Muscle layer of duodenum (tissue), 2 donors: ENCODE data around the gene NCEH1.
"Not testable (repeated sequence)": the region's sequence is repeated elsewhere in the genome, so short reads cannot be mapped to it uniquely, and the experiment has no call there.

ENCODE experiments used
- H3K27ac ChIP-seq: one replicate; pipeline ENCODE4 v1.7.0; 2013; ENCODE audit warnings: mild to moderate bottlenecking, low read length
- H3K27me3 ChIP-seq: one replicate; pipeline ENCODE4 v1.7.0; 2013; ENCODE audit warnings: low read depth, mild to moderate bottlenecking, control low read depth, low read length
- H3K36me3 ChIP-seq, 2 donors: one replicate each; pipeline ENCODE4 v1.7.0; 2013; ENCODE audit warnings: low read length in 2 of 2, control low read depth in 1 of 2, mild to moderate bottlenecking in 1 of 2; ENCODE audit not compliant: insufficient read depth in 2 of 2, control insufficient read depth in 1 of 2
- H3K4me1 ChIP-seq, 2 donors: one replicate each; pipeline ENCODE4 v1.7.0; 2013; ENCODE audit warnings: low read length in 2 of 2, mild to moderate bottlenecking in 2 of 2, control low read depth in 1 of 2, moderate library complexity in 1 of 2; ENCODE audit not compliant: insufficient read depth in 2 of 2, control insufficient read depth in 1 of 2
- H3K4me3 ChIP-seq, 2 donors: one replicate each; pipeline ENCODE4 v1.7.0; 2013; ENCODE audit warnings: low read length in 2 of 2, low read depth in 1 of 2, mild to moderate bottlenecking in 1 of 2
- H3K9me3 ChIP-seq, 2 donors: one replicate each; pipeline ENCODE4 v1.7.0; 2013; ENCODE audit warnings: low read length in 2 of 2, control low read depth in 1 of 2, mild to moderate bottlenecking in 1 of 2; ENCODE audit not compliant: control insufficient read depth in 1 of 2
- donor health status: healthy.

NCEH1 gene, protein sequence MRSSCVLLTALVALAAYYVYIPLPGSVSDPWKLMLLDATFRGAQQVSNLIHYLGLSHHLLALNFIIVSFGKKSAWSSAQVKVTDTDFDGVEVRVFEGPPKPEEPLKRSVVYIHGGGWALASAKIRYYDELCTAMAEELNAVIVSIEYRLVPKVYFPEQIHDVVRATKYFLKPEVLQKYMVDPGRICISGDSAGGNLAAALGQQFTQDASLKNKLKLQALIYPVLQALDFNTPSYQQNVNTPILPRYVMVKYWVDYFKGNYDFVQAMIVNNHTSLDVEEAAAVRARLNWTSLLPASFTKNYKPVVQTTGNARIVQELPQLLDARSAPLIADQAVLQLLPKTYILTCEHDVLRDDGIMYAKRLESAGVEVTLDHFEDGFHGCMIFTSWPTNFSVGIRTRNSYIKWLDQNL

DNA sequence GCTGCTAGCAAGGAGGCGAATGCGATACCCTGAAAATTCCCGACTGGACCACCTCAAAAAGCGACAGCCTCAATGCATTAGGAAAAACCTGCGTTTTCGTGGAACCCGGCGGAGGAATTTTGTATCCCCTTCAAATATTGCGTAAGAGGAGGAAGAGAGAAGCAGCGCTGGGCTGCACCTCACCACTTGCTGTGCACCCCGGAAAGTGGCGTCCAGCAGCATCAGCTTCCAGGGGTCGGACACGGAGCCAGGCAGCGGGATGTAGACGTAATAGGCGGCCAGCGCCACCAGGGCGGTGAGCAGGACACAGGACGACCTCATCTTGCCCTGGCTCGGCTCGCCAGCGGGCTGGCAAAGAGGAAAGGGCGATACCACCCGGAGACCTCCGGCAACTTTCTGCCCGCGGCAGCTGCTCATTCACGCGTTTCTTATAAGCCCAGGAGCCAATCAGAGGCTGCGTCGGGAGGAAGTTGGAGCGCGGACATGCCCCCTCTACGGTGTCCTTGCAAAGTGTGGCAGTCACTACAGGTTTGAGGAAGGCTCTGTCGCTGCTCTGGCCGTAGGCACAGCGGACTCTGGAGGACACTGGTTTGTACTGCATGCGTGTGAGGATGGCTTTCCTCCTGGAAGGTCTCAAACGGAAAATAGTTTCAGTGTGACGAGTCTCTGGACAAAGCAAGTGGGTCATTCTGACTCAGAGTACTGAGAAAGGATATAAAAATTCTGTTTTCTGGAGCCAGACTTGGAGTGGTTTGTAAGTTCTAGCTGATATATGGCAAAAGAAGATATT, at the start of gene NCEH1:
Gene NCEH1, minus strand, starts transcription at position 404 of the 790 bp plus-strand sequence. Its CDS starts 83 bp downstream, at position 321.
- H3K4me1 ChIP-seq, result peaks cover 9% of the 10 kb centered on the region in 2 donors
- H3K9me3 ChIP-seq, result no peaks in the 10 kb centered on the region
- H3K27ac ChIP-seq, result peak within 1 kb of the TSS; percentile 84
- no peaks in the 10 kb centered on the region for H3K27me3 ChIP-seq
- peak within 1 kb of the TSS; percentile 95 to 99 for H3K4me3 ChIP-seq
- H3K36me3 ChIP-seq, result no peaks in the 10 kb centered on the region

DNA sequence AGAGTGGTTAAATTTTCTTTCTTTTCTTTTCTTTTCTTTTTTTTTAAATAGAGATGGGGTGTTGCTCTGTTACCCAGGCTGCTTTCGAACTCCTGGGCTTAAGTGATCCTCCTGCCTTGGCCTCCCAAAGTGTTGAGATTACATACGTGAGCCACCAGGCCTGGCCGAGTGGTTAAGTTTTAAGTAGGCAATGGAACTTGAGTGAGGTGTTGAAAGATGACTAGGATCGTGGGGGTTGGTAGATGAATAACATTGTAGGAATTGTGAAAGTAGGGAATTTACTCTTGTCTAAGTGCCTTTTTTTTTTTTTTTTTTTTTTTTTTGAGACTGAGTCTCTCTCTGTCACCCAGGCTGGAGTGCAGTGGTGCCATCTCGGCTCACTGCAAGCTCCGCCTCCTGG, 49.5 kb upstream of the NCEH1 start:
- H3K27me3 ChIP-seq, H3K4me1 ChIP-seq, H3K27ac ChIP-seq, H3K9me3 ChIP-seq, H3K4me3 ChIP-seq: not testable (repeated sequence)
- H3K36me3 ChIP-seq, result peaks cover 16 to 20% of the 10 kb centered on the region in 2 donors

DNA sequence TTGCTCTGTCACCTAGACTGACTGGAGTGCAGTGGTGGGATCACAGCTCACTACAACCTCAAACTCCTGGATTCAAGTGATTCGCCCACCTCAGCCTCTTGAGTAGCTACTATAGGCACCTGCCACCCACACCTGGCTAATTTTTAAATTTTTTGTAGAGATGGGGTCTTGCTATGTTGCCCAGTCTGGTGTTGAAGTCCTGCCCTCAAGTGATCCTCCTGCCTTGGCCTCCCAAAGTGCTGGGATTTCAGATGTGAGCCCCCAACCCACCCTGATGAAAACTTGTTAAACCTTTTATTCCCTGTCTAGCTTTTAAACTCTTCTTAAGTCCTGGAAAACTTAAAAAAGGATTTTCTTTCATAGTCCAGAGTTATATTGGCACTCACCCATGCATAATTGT, 42.3 kb upstream of the NCEH1 start:
- no peak overlapping the region for H3K27ac ChIP-seq
- no peaks in the 10 kb centered on the region for H3K9me3 ChIP-seq
- H3K27me3 ChIP-seq, result no peaks in the 10 kb centered on the region
- no peaks in the 10 kb centered on the region for H3K4me1 ChIP-seq
- H3K4me3 ChIP-seq, result no peak overlapping the region
- H3K36me3 ChIP-seq, result no peaks in the 10 kb centered on the region

DNA sequence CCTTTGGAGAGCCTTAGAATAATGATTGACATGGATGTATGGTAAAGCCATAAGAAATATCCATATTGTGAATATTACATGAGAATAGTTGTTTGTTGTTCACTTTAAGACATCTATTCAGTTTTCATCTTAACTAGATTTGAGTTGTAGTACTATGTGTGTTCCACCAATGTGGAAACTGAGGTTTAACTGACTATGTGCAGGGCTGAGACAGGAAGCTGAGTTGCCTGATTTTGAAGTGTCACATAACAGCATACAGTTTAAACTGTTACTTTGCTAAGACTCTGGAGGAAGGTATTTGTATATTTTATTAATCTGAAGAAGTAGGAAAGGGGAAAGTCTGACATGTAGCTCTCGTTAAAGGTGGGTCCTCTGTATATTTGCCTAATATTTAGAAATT, 41.8 kb upstream of the NCEH1 start:
- Histone ChIP-seq H3K4me3 (no peak overlapping the region), H3K36me3 (no peaks in the 10 kb centered on the region), H3K4me1 (no peaks in the 10 kb centered on the region), H3K27ac (no peak overlapping the region), H3K9me3 (no peaks in the 10 kb centered on the region), H3K27me3 (no peaks in the 10 kb centered on the region)

DNA sequence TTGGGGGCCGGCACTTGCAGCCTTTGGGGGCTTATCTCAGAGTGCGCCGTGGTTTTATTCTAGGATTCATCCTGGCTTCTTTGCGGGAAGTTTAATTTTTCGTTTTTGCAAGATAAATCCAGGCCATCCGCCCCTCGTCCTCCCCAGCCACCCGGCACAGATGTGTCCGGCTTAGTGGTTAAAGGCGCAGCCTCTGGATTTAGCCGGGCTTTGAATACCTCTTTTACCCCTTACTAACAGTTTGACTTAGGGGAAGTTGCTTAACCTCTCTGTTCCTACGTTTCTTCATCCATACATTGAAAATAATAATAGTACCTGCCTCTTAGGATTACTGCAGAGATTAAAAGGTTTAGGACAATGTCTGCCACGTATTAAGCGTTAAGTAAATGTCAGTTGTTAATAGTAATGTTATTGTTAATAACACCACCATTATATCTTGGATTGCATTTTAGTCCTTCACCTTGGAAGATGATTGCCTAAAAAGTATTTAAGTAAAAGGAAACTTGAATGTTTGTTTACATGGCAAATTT, 40.4 kb upstream of the NCEH1 start:
- Histone ChIP-seq H3K9me3 (no peaks in the 10 kb centered on the region), H3K27ac (peak overlapping the region; percentile 81), H3K36me3 (no peaks in the 10 kb centered on the region), H3K4me3 (peak overlapping the region; percentile 83 to 94), H3K4me1 (no peaks in the 10 kb centered on the region), H3K27me3 (no peaks in the 10 kb centered on the region)

DNA sequence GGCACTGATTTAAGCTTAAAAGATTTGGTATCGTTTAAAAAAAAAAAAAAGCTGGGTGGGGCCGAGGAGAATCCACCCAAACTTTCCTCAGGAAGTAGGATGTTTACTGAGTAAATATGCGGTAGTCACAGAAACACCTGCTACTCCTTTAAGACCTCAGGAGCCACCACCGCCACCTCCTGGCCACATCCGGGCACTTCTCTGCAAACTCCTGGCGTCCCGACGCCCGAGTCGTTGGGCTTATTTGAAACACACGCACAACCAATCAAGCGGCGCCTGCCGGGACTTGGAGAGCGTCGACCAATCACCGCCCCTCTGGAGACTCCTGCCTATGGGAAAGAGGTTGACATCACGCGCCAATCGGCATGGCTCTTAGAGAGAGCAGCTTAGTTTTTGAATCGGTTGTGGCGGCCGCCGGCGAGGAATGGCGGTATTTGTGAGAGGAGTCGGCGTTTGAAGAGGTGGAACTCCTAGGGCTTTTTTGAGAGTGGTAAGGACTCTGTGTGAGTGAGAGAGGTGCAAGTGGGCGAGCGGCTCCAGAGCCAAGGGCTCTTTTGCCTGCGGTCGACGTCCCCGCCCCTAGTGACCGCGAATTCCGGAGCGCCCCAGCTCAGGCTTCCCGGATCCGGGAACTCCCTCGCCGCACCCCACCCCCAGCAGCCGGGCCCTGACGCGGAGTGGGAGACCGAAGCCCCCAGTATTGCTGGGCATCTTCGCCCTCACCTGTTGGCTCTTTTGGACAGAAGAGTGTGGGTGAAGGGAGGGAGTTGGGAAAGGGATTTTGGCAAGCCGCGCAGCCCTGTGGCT, 39.7 kb upstream of the NCEH1 start, which contains the start of gene ECT2:
Gene ECT2, plus strand, starts transcription at position 359 of the 807 bp plus-strand sequence. CDS start 3,805 bp downstream, outside the sequence.
- peak within 1 kb of the TSS; percentile 92 for H3K27ac ChIP-seq
- H3K27me3 ChIP-seq, result no peaks in the 10 kb centered on the region
- no peaks in the 10 kb centered on the region for H3K9me3 ChIP-seq
- H3K4me3 ChIP-seq, result peak within 1 kb of the TSS; percentile 83 to 94
- H3K4me1 ChIP-seq, result no peaks in the 10 kb centered on the region
- H3K36me3 ChIP-seq, result no peaks in the 10 kb centered on the region

DNA sequence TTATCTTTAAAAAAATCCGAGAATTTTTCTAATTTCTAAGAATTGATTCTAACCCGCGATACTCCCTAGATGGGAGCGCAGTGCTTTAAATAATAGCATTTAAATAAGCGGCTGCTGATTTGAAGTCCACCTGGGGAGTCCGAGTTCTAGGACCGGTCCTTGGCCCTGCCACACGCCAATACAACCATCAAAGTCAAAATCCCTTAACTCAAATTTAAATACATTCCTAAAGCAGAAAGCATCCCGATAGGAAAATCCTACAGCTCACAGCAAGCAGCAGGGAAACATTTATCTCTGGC, 39.2 kb upstream of the NCEH1 start:
- Histone ChIP-seq H3K4me1 (no peaks in the 10 kb centered on the region), H3K4me3 (peak overlapping the region; percentile 83 to 94), H3K36me3 (no peaks in the 10 kb centered on the region), H3K27me3 (no peaks in the 10 kb centered on the region), H3K9me3 (no peaks in the 10 kb centered on the region), H3K27ac (peak overlapping the region; percentile 92)

DNA sequence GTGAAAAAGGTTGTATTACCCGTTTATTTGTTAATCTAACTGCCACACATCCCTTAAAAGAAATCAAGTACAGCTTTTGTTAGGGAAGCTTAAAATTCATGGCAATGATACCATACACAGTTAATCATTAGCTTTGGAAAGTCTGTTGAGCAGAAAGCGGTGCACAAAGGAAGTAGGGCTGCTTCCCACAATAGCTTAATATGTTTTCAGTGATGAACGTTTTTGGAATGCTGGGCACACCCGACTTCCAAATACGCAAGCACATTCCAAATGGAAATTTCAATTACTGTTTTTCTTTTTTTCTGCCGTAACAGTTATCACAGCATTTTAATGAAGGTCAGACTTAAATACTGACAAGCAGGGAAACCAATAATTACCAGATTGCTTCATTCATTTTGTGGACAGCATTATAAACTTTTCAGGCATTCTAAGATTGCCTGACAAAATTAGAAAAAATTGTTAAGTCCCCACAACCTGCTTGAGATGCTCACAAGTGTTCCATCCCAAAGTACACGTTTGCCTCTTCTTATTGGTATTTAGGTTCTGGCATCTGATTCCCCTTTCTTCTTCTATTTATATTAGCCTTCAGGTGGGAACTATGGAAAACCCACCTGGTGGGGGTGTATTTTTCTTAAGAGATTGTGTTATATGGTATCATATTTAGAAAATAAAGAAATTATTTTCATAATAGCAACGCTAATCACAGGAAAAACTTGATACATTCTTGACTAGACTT, 38.5 kb upstream of the NCEH1 start:
- H3K4me1 ChIP-seq, result no peaks in the 10 kb centered on the region
- H3K4me3 ChIP-seq, result peak overlapping the region; percentile 83 to 94
- no peaks in the 10 kb centered on the region for H3K27me3 ChIP-seq
- H3K9me3 ChIP-seq, result no peaks in the 10 kb centered on the region
- peak overlapping the region; percentile 92 for H3K27ac ChIP-seq
- no peaks in the 10 kb centered on the region for H3K36me3 ChIP-seq

DNA sequence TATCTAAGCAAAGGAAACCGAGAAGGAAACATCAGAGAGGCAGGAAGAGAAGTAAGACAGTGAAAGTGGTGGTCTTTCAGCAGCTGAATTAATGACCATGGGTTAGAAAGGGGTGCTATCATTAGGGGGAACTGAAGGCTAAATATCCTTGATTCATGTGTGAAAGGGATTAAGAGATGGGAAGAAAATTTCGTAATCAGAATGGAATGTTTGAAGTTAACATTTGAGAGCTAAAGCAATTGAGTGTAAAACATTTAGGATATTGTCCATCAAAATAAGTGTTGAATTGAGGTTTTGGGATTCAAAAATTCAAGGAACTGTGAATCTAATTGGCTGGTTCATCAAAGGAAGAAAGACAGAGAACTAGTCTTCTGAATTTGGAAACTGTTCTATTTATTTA, 35.6 kb upstream of the NCEH1 start:
- no peaks in the 10 kb centered on the region for H3K36me3 ChIP-seq
- H3K4me1 ChIP-seq, result no peaks in the 10 kb centered on the region
- no peaks in the 10 kb centered on the region for H3K27me3 ChIP-seq
- H3K9me3 ChIP-seq, result no peaks in the 10 kb centered on the region
- H3K27ac ChIP-seq, result no peak overlapping the region
- no peak overlapping the region for H3K4me3 ChIP-seq

DNA sequence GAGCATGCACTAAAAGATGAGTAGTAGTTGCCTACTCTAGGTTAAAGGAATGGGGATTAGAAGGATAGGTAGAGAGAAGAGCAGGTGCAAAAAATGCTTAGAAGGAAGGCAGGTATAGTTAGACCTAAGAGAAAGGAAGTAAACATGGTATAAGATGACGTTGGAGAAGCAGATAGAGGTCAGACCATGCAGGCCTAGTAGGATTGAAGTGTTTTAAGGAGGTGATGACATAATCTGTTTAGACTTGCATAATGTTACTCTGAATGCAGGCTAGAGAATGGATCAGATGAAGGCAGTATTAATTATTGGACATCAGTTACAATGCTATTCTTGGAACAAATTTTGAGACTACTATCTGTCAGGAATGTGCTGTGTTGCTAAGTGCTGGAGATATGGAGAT, 28.6 kb upstream of the NCEH1 start:
- no peaks in the 10 kb centered on the region for H3K9me3 ChIP-seq
- H3K36me3 ChIP-seq, result no peaks in the 10 kb centered on the region
- no peaks in the 10 kb centered on the region for H3K27me3 ChIP-seq
- no peak overlapping the region for H3K27ac ChIP-seq
- no peak overlapping the region for H3K4me3 ChIP-seq
- no peaks in the 10 kb centered on the region for H3K4me1 ChIP-seq
